NOMO-1 treated with DMSO at 0.1 percent for 48 hours (cell line): ENCODE data around the gene TCEA3.

Experiments used
- DNase-seq: peaks from one replicate; lab custom pipeline; 2025; ENCODE audit not compliant: unreplicated experiment; lab: John Stamatoyannopoulos, UW

The TCEA3 gene

GRCh38 chr1:23448846-23449245 is 24.3 kb upstream of the TCEA3 start:
- DNase-seq, result no peak

- no peak for DNase-seq
Observed at GRCh38 chr1:23446661-23447310, 22.2 kb upstream of the TCEA3 start.

GRCh38 chr1:23444596-23445390 is 20.2 kb upstream of the TCEA3 start:
- no peak for DNase-seq

GRCh38 chr1:23444104-23444533 is 19.6 kb upstream of the TCEA3 start:
- DNase-seq, result no peak

- DNase-seq, result no peak
Observed at GRCh38 chr1:23442751-23443150, 18.2 kb upstream of the TCEA3 start.

- DNase-seq, result no peak
Observed at GRCh38 chr1:23441446-23442148, 17.0 kb upstream of the TCEA3 start.

GRCh38 chr1:23438545-23438944 is 14.0 kb upstream of the TCEA3 start:
- DNase-seq, result no peak

GRCh38 chr1:23437355-23437664 is 12.8 kb upstream of the TCEA3 start:
- no peak for DNase-seq

GRCh38 chr1:23436520-23437354 is 12.2 kb upstream of the TCEA3 start:
- no peak for DNase-seq

GRCh38 chr1:23434260-23434775 is 9.8 kb upstream of the TCEA3 start:
- DNase-seq, result no peak

- no peak for DNase-seq
Observed at GRCh38 chr1:23433122-23433521, 8.6 kb upstream of the TCEA3 start.

GRCh38 chr1:23431431-23431830 is 6.9 kb upstream of the TCEA3 start:
- no peak for DNase-seq

- DNase-seq, result no peak
Observed at GRCh38 chr1:23430803-23431202, 6.3 kb upstream of the TCEA3 start.

GRCh38 chr1:23428136-23428905 is 3.8 kb upstream of the TCEA3 start:
- DNase-seq, result no peak

GRCh38 chr1:23427550-23427949 is 3.0 kb upstream of the TCEA3 start:
- DNase-seq, result no peak

GRCh38 chr1:23426828-23427227 is 2.3 kb upstream of the TCEA3 start:
- no peak for DNase-seq

GRCh38 chr1:23425193-23425494 is 596 bp upstream of the TCEA3 start:
- no peak for DNase-seq

GRCh38 chr1:23423415-23424292 is 894 bp downstream of the TCEA3 start:
- no peak for DNase-seq

GRCh38 chr1:23422941-23423340 is 1.6 kb downstream of the TCEA3 start:
- no peak for DNase-seq
